Gastrocnemius medialis (tissue), 4 donors: Measurements from ENCODE around the gene PHC2.

Experiments used
- POLR2A ChIP-seq, 2 donors: fragments of 450-650 bp; IDR thresholded peaks; one replicate each; pipeline ENCODE4 v1.6.1; 2017; ENCODE audit warnings: antibody characterized with exemption in 2 of 2, mild to moderate bottlenecking in 2 of 2, moderate library complexity in 2 of 2
- TF ChIP-seq, protein P1 (sequence below), 5 experiments: fragments of 450-650 bp in 3 of 5; fragments of 200-600 bp in 2 of 5; sonication (generic) in 2 of 5; IDR thresholded peaks in 4 of 5; conservative IDR thresholded peaks in 1 of 5; 1 replicate in 4 of 5; 2 replicates in 1 of 5; pipeline ENCODE4 v1.5.1; 2016 to 2019; ENCODE audit warnings: antibody characterized with exemption in 5 of 5, mild to moderate bottlenecking in 3 of 5, moderate library complexity in 3 of 5

DNA sequence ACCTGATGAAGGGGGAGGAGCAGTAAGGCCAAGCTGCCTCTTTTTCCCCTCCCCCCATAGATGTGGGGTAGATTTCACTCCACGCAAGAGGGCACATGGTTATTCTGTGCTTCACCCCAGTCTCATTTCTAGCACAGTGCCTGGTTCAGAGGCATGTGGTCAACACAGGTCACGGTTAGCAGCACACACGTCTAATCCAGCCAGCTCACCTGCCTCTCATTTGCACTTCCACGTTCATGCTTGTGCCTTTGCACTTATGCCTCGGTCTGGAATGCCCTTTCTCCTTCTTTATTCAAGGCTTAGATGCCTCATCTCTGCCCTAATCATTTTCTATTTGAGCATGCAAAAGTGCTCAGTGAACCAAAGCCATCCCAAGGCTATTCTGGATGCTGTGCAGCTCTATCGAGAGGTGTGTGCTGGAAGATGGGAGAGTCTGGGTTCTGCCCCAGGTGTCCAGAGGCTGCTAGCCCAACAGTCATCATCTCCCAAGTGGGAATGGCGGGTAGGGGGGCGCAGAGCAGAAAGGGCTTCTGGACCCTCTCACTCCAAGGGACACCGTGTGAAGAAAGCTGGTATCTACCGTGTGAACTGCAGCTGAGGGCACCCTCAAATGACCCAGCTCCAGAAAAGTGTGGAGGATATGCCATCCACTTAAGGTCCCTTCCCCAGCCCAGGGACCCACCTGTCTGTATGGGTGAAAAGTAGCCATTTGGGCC, 107.9 kb downstream of the PHC2 start:
- TF ChIP-seq, protein P1, sequence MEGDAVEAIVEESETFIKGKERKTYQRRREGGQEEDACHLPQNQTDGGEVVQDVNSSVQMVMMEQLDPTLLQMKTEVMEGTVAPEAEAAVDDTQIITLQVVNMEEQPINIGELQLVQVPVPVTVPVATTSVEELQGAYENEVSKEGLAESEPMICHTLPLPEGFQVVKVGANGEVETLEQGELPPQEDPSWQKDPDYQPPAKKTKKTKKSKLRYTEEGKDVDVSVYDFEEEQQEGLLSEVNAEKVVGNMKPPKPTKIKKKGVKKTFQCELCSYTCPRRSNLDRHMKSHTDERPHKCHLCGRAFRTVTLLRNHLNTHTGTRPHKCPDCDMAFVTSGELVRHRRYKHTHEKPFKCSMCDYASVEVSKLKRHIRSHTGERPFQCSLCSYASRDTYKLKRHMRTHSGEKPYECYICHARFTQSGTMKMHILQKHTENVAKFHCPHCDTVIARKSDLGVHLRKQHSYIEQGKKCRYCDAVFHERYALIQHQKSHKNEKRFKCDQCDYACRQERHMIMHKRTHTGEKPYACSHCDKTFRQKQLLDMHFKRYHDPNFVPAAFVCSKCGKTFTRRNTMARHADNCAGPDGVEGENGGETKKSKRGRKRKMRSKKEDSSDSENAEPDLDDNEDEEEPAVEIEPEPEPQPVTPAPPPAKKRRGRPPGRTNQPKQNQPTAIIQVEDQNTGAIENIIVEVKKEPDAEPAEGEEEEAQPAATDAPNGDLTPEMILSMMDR (IDR thresholded peaks at IDR 0.05 in 4 of 5, conservative IDR thresholded peaks at IDR 0.05 in 1 of 5) = no peak
- TF ChIP-seq POLR2A (IDR thresholded peaks at IDR 0.05) = no peak
